Activated CD4-positive, alpha-beta T cell treated with anti-CD3 and anti-CD28 coated beads for 1 hour (primary cell): Measurements from ENCODE around the gene ARF3.
A peak's percentile ranks its signal among the peaks of the same experiment; 100 is the strongest.

Source experiments
- DNase-seq: peaks from one replicate; pipeline ENCODE4 v3.0.0-alpha.2; 2020

The ARF3 gene

GRCh38 chr12:48980953-48981756 lies 23.9 kb upstream of the ARF3 start:
- DNase-seq = no peak

GRCh38 chr12:48980389-48980952 lies 23.2 kb upstream of the ARF3 start:
- DNase-seq = no peak

GRCh38 chr12:48979602-48980388 lies 22.5 kb upstream of the ARF3 start:
- no peak for DNase-seq

GRCh38 chr12:48978741-48979601 lies 21.7 kb upstream of the ARF3 start:
- DNase-seq = no peak

- no peak for DNase-seq
These were observed 21.0 kb upstream of the ARF3 start, which contains the start of gene WNT1 for GRCh38 chr12:48978291-48978740. Gene WNT1, plus strand, starts transcription at chr12:48978322. Its CDS starts 329 bp downstream, at chr12:48978651.

- DNase-seq = peak; percentile 64
These were observed 20.3 kb upstream of the ARF3 start for GRCh38 chr12:48977290-48978281.

GRCh38 chr12:48973941-48974673 lies 16.8 kb upstream of the ARF3 start:
- no peak for DNase-seq

- no peak for DNase-seq
These were observed 16.2 kb upstream of the ARF3 start for GRCh38 chr12:48973531-48973930.

- no peak for DNase-seq
These were observed 15.7 kb upstream of the ARF3 start for GRCh38 chr12:48972952-48973483.

GRCh38 chr12:48972213-48972951 lies 15.1 kb upstream of the ARF3 start:
- no peak for DNase-seq

GRCh38 chr12:48970702-48971334 lies 13.5 kb upstream of the ARF3 start:
- no peak for DNase-seq

GRCh38 chr12:48969833-48970701 lies 12.8 kb upstream of the ARF3 start:
- no peak for DNase-seq

GRCh38 chr12:48969160-48969771 lies 12.0 kb upstream of the ARF3 start:
- no peak for DNase-seq

GRCh38 chr12:48968467-48968866 lies 11.2 kb upstream of the ARF3 start:
- no peak for DNase-seq

- no peak for DNase-seq
These were observed 10.7 kb upstream of the ARF3 start for GRCh38 chr12:48967991-48968390.

- DNase-seq = no peak
These were observed 9.0 kb upstream of the ARF3 start for GRCh38 chr12:48966177-48966895.

- DNase-seq = no peak
These were observed 8.1 kb upstream of the ARF3 start for GRCh38 chr12:48965298-48965838.
